H9 (cell line): ENCODE results near the gene DCT. TPM values are rescaled to one million over a fixed set of nuclear protein-coding genes. Genes with fewer than 3 reads are reported as not detected.

Source experiments
- DNase-seq: peaks from one replicate; pipeline ENCODE4 v3.0.0-alpha.2; 2017
- H2AFZ ChIP-seq: one replicate; pipeline ENCODE4 v1.6.1; 2013; ENCODE audit warnings: mild to moderate bottlenecking, low read length, control low read depth, moderate library complexity
- H2AK5ac ChIP-seq: 2 replicates; pipeline ENCODE4 v1.6.1; 2013; ENCODE audit warnings: low read length, control low read depth, mixed read lengths; ENCODE audit not compliant: insufficient read length
- H2BK120ac ChIP-seq: one replicate; pipeline ENCODE4 v1.6.1; 2013; ENCODE audit warnings: low read depth, mild to moderate bottlenecking, low read length, control low read depth, inconsistent platforms; ENCODE audit not compliant: poor library complexity, severe bottlenecking
- H2BK12ac ChIP-seq: 2 replicates; pipeline ENCODE4 v1.6.1; 2013; ENCODE audit warnings: low read length, control low read depth, mixed read lengths, low read depth; ENCODE audit not compliant: insufficient read length
- H2BK15ac ChIP-seq: 2 replicates; pipeline ENCODE4 v1.6.1; 2013; ENCODE audit warnings: low read depth, low read length, control low read depth
- H2BK20ac ChIP-seq: one replicate; pipeline ENCODE4 v1.6.1; 2013; ENCODE audit warnings: low read depth, mild to moderate bottlenecking, low read length, control low read depth, inconsistent platforms; ENCODE audit not compliant: poor library complexity, severe bottlenecking
- H2BK5ac ChIP-seq: 2 replicates; pipeline ENCODE4 v1.6.1; 2013; ENCODE audit warnings: low read length, control low read depth, mixed read lengths; ENCODE audit not compliant: insufficient read length
- H3K14ac ChIP-seq: 2 replicates; pipeline ENCODE4 v1.6.1; 2013; ENCODE audit warnings: low read length, control low read depth; ENCODE audit not compliant: insufficient read depth
- H3K18ac ChIP-seq: 2 replicates; pipeline ENCODE4 v1.6.1; 2013; ENCODE audit warnings: low read depth, mild to moderate bottlenecking, mixed read lengths, low read length, control low read depth; ENCODE audit not compliant: insufficient read length
- H3K23ac ChIP-seq: 2 replicates; pipeline ENCODE4 v1.6.1; 2013; ENCODE audit warnings: low read length, control low read depth, mixed read lengths, low read depth; ENCODE audit not compliant: insufficient read length
- H3K23me2 ChIP-seq: 2 replicates; pipeline ENCODE4 v1.6.1; 2013; ENCODE audit warnings: low read depth, mild to moderate bottlenecking, mixed read lengths, low read length, control low read depth; ENCODE audit not compliant: insufficient read length, poor library complexity, severe bottlenecking
- H3K27ac ChIP-seq: 2 replicates; pipeline ENCODE4 v1.5.1; 2013; ENCODE audit warnings: low read length, control low read depth, mixed read lengths, low read depth; ENCODE audit not compliant: insufficient read length
- H3K27me3 ChIP-seq: 2 replicates; pipeline ENCODE4 v1.6.1; 2013; ENCODE audit warnings: low read length, control low read depth, inconsistent platforms; ENCODE audit not compliant: insufficient read depth
- H3K4ac ChIP-seq: 2 replicates; pipeline ENCODE4 v1.6.1; 2013; ENCODE audit warnings: low read depth, mild to moderate bottlenecking, control low read depth, inconsistent platforms, low read length, moderate library complexity
- H3K4me1 ChIP-seq: 2 replicates; pipeline ENCODE4 v1.6.1; 2013; ENCODE audit warnings: low read length, control low read depth, inconsistent platforms; ENCODE audit not compliant: insufficient read depth
- H3K4me2 ChIP-seq: 2 replicates; pipeline ENCODE4 v1.6.1; 2013; ENCODE audit warnings: low read length, control low read depth, mixed read lengths; ENCODE audit not compliant: insufficient read length, insufficient read depth
- H3K56ac ChIP-seq: 2 replicates; pipeline ENCODE4 v1.6.1; 2013; ENCODE audit warnings: low read depth, mild to moderate bottlenecking, mixed read lengths, low read length, control low read depth; ENCODE audit not compliant: insufficient read length
- H3K79me1 ChIP-seq: 2 replicates; pipeline ENCODE4 v1.6.1; 2013; ENCODE audit warnings: low read depth, mild to moderate bottlenecking, moderate library complexity, low read length, control low read depth, inconsistent platforms; ENCODE audit not compliant: insufficient read depth, poor library complexity, severe bottlenecking
- H3K79me2 ChIP-seq: 2 replicates; pipeline ENCODE4 v1.6.1; 2013; ENCODE audit warnings: low read length, control low read depth, inconsistent platforms; ENCODE audit not compliant: insufficient read depth
- H3K9ac ChIP-seq: 2 replicates; pipeline ENCODE4 v1.6.1; 2013; ENCODE audit warnings: low read length, control low read depth, mixed read lengths; ENCODE audit not compliant: insufficient read length; ENCODE audit errors: extremely low read depth
- H3K9me3 ChIP-seq: one replicate; pipeline ENCODE4 v1.6.1; 2013; ENCODE audit warnings: low read depth, low read length, inconsistent platforms; ENCODE audit not compliant: control insufficient read depth
- H3T11ph ChIP-seq: one replicate; pipeline ENCODE4 v1.6.1; 2013; ENCODE audit warnings: mild to moderate bottlenecking, low read length, control low read depth, inconsistent platforms
- H4K20me1 ChIP-seq: one replicate; pipeline ENCODE4 v1.6.1; 2013; ENCODE audit not compliant: control insufficient read depth, insufficient read length, insufficient read depth
- H4K5ac ChIP-seq: 2 replicates; pipeline ENCODE4 v1.6.1; 2013; ENCODE audit warnings: low read depth, mild to moderate bottlenecking, mixed read lengths, low read length, control low read depth; ENCODE audit not compliant: insufficient read length
- H4K8ac ChIP-seq: replicated peaks from 2 replicates; pipeline ENCODE4 v1.6.1; 2013; ENCODE audit warnings: low read length, control low read depth, mixed read lengths, low read depth; ENCODE audit not compliant: insufficient read length
- H4K91ac ChIP-seq: 2 replicates; pipeline ENCODE4 v1.6.1; 2013; ENCODE audit warnings: low read depth, mild to moderate bottlenecking, moderate library complexity, mixed read lengths, low read length, control low read depth; ENCODE audit not compliant: insufficient read length
- H3K27ac Mint-ChIP-seq, 3 experiments: 2 replicates in 2 of 3; 3 replicates in 1 of 3; pipeline ENCODE4 v1.8.0; 2020 to 2021; ENCODE audit warnings: mixed read lengths in 3 of 3, mild to moderate bottlenecking in 1 of 3, moderate library complexity in 1 of 3
- H3K27me3 Mint-ChIP-seq: 2 replicates; pipeline ENCODE4 v1.8.0; 2021; ENCODE audit warnings: low read depth, mild to moderate bottlenecking, moderate library complexity, mixed read lengths
- H3K36me3 Mint-ChIP-seq, 3 experiments: 2 replicates in 2 of 3; 3 replicates in 1 of 3; pipeline ENCODE4 v1.8.0; 2020 to 2021; ENCODE audit warnings: low read depth in 3 of 3, mixed read lengths in 3 of 3; ENCODE audit not compliant: insufficient read depth in 1 of 3
- H3K4me1 Mint-ChIP-seq, 2 experiments: 2 replicates each; pipeline ENCODE4 v1.8.0; 2020; ENCODE audit warnings: mixed read lengths in 2 of 2
- H3K4me3 Mint-ChIP-seq, 2 experiments: 2 replicates in 1 of 2; 3 replicates in 1 of 2; pipeline ENCODE4 v1.8.0; 2020 to 2021; ENCODE audit warnings: mild to moderate bottlenecking in 2 of 2, mixed read lengths in 2 of 2, moderate library complexity in 1 of 2
- H3K9me3 Mint-ChIP-seq, 2 experiments: 2 replicates in 1 of 2; 3 replicates in 1 of 2; pipeline ENCODE4 v1.8.0; 2020; ENCODE audit warnings: mild to moderate bottlenecking in 2 of 2, mixed read lengths in 2 of 2, moderate library complexity in 1 of 2
- CTCF ChIP-seq: fragments of 200-600 bp; sonication (generic); conservative IDR thresholded peaks from 3 replicates; pipeline ENCODE4 v1.8.0; 2021; ENCODE audit warnings: antibody characterized with exemption, mild to moderate bottlenecking
- WGBS: extraction: QIAGEN DNeasy Blood & Tissue Kit; methylation state at CpG from one replicate; pipeline ENCODE4 v1.1.7; 2013; ENCODE audit warnings: missing lambda C conversion rate, low lambda C conversion rate, mixed read lengths; ENCODE audit not compliant: insufficient read length; ENCODE audit errors: extremely low coverage; 5-methylcytosine and 5-hydroxymethylcytosine counted together
- total RNA-seq: library from RNA; stranded (reverse); gene quantifications from 2 replicates; pipeline ENCODE4 v1.2.1, GENCODE V29; 2021

Gene DCT
- total RNA-seq, 1 experiment from 2014 or later, result not detected

GRCh38 chr13:94481941-94482340, 2.5 kb upstream of the DCT start:
- no peak overlapping the region for H4K91ac ChIP-seq
- no peak overlapping the region for H3K18ac ChIP-seq
- no peak overlapping the region for H2BK5ac ChIP-seq
- H3T11ph ChIP-seq, result no peak overlapping the region
- no peak overlapping the region for H4K5ac ChIP-seq
- no peak overlapping the region for H3K9ac ChIP-seq
- H4K20me1 ChIP-seq, result no peaks in the 10 kb centered on the region
- no peak overlapping the region for H3K14ac ChIP-seq
- H3K23me2 ChIP-seq, result no peaks in the 10 kb centered on the region
- Mint-ChIP-seq H3K4me3 (no peak overlapping the region), H3K9me3 (no peaks in the 10 kb centered on the region), H3K27me3 (0 out of 2 replicates have a peak, but pooled peaks cover 2% of the 10 kb centered on the region), H3K36me3 (no peaks in the 10 kb centered on the region), H3K27ac (no peak overlapping the region), H3K4me1 (peaks cover 0 to 4% of the 10 kb centered on the region in 2 experiments; a peak in 1 of 4 replicates)
- H3K4me2 ChIP-seq, result no peak overlapping the region
- no peaks in the 10 kb centered on the region for H3K4me1 ChIP-seq
- no peaks in the 10 kb centered on the region for H3K79me2 ChIP-seq
- WGBS, result no CpG with 5 or more reads among the region's 7 CpGs
- DNase-seq, result no peak
- H2BK120ac ChIP-seq, result no peak overlapping the region
- H3K9me3 ChIP-seq, result no peaks in the 10 kb centered on the region
- no peaks in the 10 kb centered on the region for H3K79me1 ChIP-seq
- no peak overlapping the region for H2BK20ac ChIP-seq
- no peak overlapping the region for H2BK12ac ChIP-seq
- no peak overlapping the region for H2BK15ac ChIP-seq
- H3K27me3 ChIP-seq, result no peaks in the 10 kb centered on the region
- no peak overlapping the region for H2AK5ac ChIP-seq
- no peak overlapping the region for H2AFZ ChIP-seq
- H3K23ac ChIP-seq, result no peak overlapping the region
- H4K8ac ChIP-seq, result no peak overlapping the region
- TF ChIP-seq CTCF, result no peak
- H3K56ac ChIP-seq, result no peak overlapping the region
- H3K27ac ChIP-seq, result no peak overlapping the region
- H3K4ac ChIP-seq, result no peak overlapping the region
